Naive thymus-derived CD4-positive, alpha-beta T cell (primary cell): ENCODE results near the gene TLN1. TPM values are rescaled to one million over a fixed set of nuclear protein-coding genes. Genes with fewer than 3 reads are reported as not detected.

Experiments used
- ATAC-seq: fragments of 150-1000 bp; cut with Tn5 transposase; 2 replicates; pipeline ENCODE4 v1.10.0; 2021; ENCODE audit warnings: mild to moderate bottlenecking, moderate library complexity
- CTCF ChIA-PET: fragments of 350-600 bp; sonication (Branson Sonifier 250); formaldehyde crosslinking; loops from one replicate; lab custom pipeline; 2021; ENCODE audit warnings: antibody characterized with exemption; lab: Charles Lee
- POLR2A ChIA-PET: fragments of 350-600 bp; sonication (Branson Sonifier 250); formaldehyde crosslinking; loops from one replicate; lab custom pipeline; 2021; ENCODE audit warnings: antibody characterized with exemption, inconsistent platforms; lab: Charles Lee
- DNase-seq, 9 donors: peaks; one replicate each; pipeline versions ENCODE4 v3.0.0 to v3.0.0-alpha.2; 2020 to 2022; ENCODE audit warnings: mixed read lengths in 1 of 9
- H3K27ac ChIP-seq: one replicate; pipeline ENCODE4 v1.7.0; 2013; ENCODE audit warnings: mild to moderate bottlenecking, low read depth, low read length, moderate library complexity
- H3K27me3 ChIP-seq, 2 donors: one replicate each; pipeline ENCODE4 v1.7.0; 2013; ENCODE audit warnings: low read length in 2 of 2, mild to moderate bottlenecking in 2 of 2, moderate library complexity in 2 of 2; ENCODE audit not compliant: control insufficient read depth in 2 of 2, insufficient read depth in 2 of 2
- H3K36me3 ChIP-seq, 3 experiments: 1 replicate in 2 of 3; 2 replicates in 1 of 3; pipeline ENCODE4 v1.7.0; 2013; ENCODE audit warnings: low read length in 3 of 3, mild to moderate bottlenecking in 3 of 3, moderate library complexity in 1 of 3; ENCODE audit not compliant: insufficient read depth in 3 of 3, control insufficient read depth in 2 of 3
- H3K4me1 ChIP-seq, 2 donors: one replicate each; pipeline ENCODE4 v1.7.0; 2013; ENCODE audit warnings: low read length in 2 of 2, mild to moderate bottlenecking in 2 of 2, moderate library complexity in 1 of 2; ENCODE audit not compliant: control insufficient read depth in 2 of 2, insufficient read depth in 2 of 2
- H3K4me3 ChIP-seq: 2 replicates; pipeline ENCODE4 v1.7.0; 2013; ENCODE audit warnings: mild to moderate bottlenecking, low read length
- H3K9me3 ChIP-seq, 3 experiments: 1 replicate in 2 of 3; 2 replicates in 1 of 3; pipeline ENCODE4 v1.7.0; 2013; ENCODE audit warnings: low read length in 3 of 3; ENCODE audit not compliant: control insufficient read depth in 2 of 3
- H3K27ac Mint-ChIP-seq, 9 donors: one replicate each; pipeline ENCODE4 v1.8.0; 2020 to 2022; ENCODE audit warnings: mixed read lengths in 9 of 9, mild to moderate bottlenecking in 8 of 9, moderate library complexity in 5 of 9, inconsistent platforms in 2 of 9
- H3K27me3 Mint-ChIP-seq, 5 donors: one replicate each; pipeline ENCODE4 v1.8.0; 2021 to 2022; ENCODE audit warnings: mixed read lengths in 5 of 5, mild to moderate bottlenecking in 1 of 5
- H3K36me3 Mint-ChIP-seq, 5 donors: one replicate each; pipeline ENCODE4 v1.8.0; 2020 to 2022; ENCODE audit warnings: mixed read lengths in 5 of 5, mild to moderate bottlenecking in 3 of 5, inconsistent platforms in 1 of 5
- H3K4me1 Mint-ChIP-seq, 7 donors: one replicate each; pipeline ENCODE4 v1.8.0; 2020 to 2022; ENCODE audit warnings: mixed read lengths in 7 of 7, mild to moderate bottlenecking in 3 of 7, inconsistent platforms in 1 of 7
- H3K4me3 Mint-ChIP-seq, 10 donors: one replicate each; pipeline ENCODE4 v1.8.0; 2020 to 2022; ENCODE audit warnings: mild to moderate bottlenecking in 10 of 10, mixed read lengths in 10 of 10, moderate library complexity in 6 of 10, inconsistent platforms in 2 of 10
- H3K9me3 Mint-ChIP-seq, 11 donors: one replicate each; pipeline ENCODE4 v1.8.0; 2020 to 2022; ENCODE audit warnings: mixed read lengths in 11 of 11, mild to moderate bottlenecking in 4 of 11, inconsistent platforms in 1 of 11, moderate library complexity in 1 of 11
- intact Hi-C, 2 donors: fragments of 100-400 bp; cut with micrococcal nuclease; formaldehyde crosslinking; loops; one replicate each; pipeline ENCODE4 v1.15.1; 2023
- polyA plus RNA-seq, 2 donors: library from polyadenylated mRNA; unstranded; fragments of 300-500 nt; fragmentation: Illumina TruSeq; gene quantifications; one replicate each; pipeline ENCODE4 v1.2.3, GENCODE V29; 2021
- total RNA-seq, 6 experiments: library from RNA in 5 of 6; stranded (reverse) in 5 of 6; gene quantifications; 1 replicate in 5 of 6; 2 replicates in 1 of 6; pipeline ENCODE4 v1.2.3 and lab custom pipeline; 2021 to 2026

Gene TLN1
- total and polyA plus RNA-seq, 7 experiments from 2014 or later = 33.8 to 369 (median 230) TPM

DNA sequence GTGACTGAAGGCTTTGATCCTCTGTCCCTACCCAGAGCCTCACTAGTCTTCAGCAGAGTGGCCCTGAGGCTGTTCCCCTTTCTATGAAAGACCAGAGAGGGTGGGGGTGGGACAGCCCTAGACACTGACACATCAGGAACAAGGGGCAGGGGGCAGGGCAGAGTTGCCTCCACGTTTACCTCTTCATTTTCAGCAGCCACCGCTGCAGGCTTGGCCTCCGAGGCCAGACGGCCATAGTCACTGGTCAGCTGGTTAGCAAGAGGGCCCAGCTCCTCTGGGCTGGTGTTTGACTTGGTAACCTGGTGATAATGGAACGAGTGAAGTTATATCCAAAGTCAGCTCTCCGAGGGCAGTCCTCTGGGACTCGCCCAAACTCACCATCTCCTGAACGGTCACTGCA, 26.6 kb downstream of the TLN1 start:
- POLR2A ChIA-PET = interaction anchor here (1.0 to 3.1 kb wide), 2 partner anchors 9 to 66 kb away, joined by 3 to 9 read pairs; no protein-coding TSS in a partner anchor

DNA sequence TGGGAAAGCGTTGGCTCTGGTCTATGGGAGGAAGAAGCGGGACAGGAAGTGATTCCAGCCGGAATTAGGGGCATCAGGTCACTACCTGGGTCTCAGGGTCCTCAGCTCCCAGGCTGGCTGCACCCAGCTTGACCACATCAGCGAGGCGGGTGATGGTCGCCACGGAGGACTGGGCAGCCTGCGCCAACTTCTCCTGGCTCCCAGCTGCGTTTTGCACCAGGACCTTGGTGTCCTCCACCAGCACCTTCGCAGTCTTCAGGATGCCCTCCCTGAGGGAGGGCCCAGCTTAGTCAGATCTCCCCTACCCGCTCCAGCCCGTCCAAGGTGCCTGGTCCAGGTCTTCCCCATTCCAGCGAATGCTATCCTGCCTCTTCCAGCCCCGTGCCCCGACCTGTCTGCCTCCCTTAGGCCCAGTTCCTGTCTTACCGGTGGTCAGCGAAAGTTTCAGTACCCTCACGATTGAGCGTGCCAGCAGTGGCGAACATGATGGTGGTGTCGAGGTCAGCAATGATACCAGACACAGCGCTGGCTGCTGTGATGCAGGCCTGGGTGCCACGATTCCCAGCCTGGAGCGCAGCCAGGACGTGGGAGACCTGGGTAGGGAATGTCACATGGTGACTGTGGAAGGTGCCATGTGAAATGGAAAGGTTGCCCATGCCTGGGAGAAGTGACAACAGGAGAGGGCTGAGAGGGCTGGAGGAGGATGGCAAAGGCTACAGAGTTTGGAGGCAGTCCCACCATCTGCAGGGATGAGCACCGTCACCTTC, 27.9 kb downstream of the TLN1 start:
- POLR2A ChIA-PET = interaction anchor here (0.9 to 3.1 kb wide), 2 partner anchors 8 to 54 kb away, joined by 4 to 9 read pairs; no protein-coding TSS in a partner anchor
- H3K4me1 Mint-ChIP-seq = peaks cover 0 to 7% (median 0%) of the 10 kb centered on the region in 7 donors

More for the DNA sequence above, 26.6 kb downstream of the TLN1 start:
- Mint-ChIP-seq H3K9me3 (peaks cover 0 to 2% (median 0%) of the 10 kb centered on the region in 11 donors), H3K27me3 (no peaks in the 10 kb centered on the region), H3K4me1 (peaks cover 0 to 8% (median 0%) of the 10 kb centered on the region in 7 donors), H3K4me3 (no peak overlapping the region), H3K36me3 (peaks cover 27 to 56% (median 36%) of the 10 kb centered on the region in 5 donors), H3K27ac (no peak overlapping the region)
- Histone ChIP-seq H3K9me3 (no peaks in the 10 kb centered on the region), H3K4me1 (no peaks in the 10 kb centered on the region), H3K4me3 (no peak overlapping the region), H3K36me3 (peaks cover 61 to 95% (median 70%) of the 10 kb centered on the region in 3 experiments), H3K27me3 (no peaks in the 10 kb centered on the region), H3K27ac (no peak overlapping the region)
- intact Hi-C loops = no loop called here
- ATAC-seq (no peak), DNase-seq (no peak)
- CTCF ChIA-PET = interaction anchor here (1.0 to 2.2 kb wide), 3 partner anchors 8 to 48 kb away, joined by 3 to 11 read pairs (median 4); partner anchors contain the start of genes CCDC107 and RMRP

DNA sequence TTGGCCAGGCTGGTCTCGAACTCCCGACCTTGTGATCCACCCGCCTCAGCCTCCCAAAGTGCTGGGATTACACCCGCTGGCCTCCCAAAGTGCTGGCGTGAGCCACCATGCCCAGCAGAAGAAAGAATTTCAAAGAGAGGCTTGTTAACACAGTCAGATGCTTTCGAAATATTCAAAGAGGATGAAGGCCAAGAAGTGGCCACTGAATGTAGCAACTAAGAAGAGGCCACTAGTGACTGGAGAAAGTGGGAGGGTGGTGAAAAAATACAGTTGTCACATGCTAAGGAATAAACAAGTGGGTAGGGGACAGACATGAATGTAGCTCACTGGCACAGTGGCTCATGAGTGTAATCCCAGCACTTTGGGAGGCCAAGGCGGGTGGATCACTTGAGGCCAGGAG, 29.3 kb downstream of the TLN1 start:
- peak overlapping the region in 2 of 9 donors; percentile 14 to 59 for H3K27ac Mint-ChIP-seq

More for the DNA sequence above, 27.9 kb downstream of the TLN1 start:
- no peak overlapping the region for H3K4me3 Mint-ChIP-seq
- no peak for DNase-seq
- H3K27ac ChIP-seq = no peak overlapping the region
- no peak overlapping the region for H3K4me3 ChIP-seq
- H3K27ac Mint-ChIP-seq = no peak overlapping the region
- peaks cover 0 to 2% (median 0%) of the 10 kb centered on the region in 11 donors for H3K9me3 Mint-ChIP-seq
- peaks cover 68 to 100% (median 75%) of the 10 kb centered on the region in 3 experiments for H3K36me3 ChIP-seq
- intact Hi-C loops = no loop called here
- ATAC-seq = no peak
- H3K27me3 ChIP-seq = no peaks in the 10 kb centered on the region
- CTCF ChIA-PET = interaction anchor here (1.0 kb wide), 1 partner anchor 10 kb away, joined by 4 read pairs; no protein-coding TSS in a partner anchor
- H3K36me3 Mint-ChIP-seq = peaks cover 24 to 53% (median 35%) of the 10 kb centered on the region in 5 donors
- H3K27me3 Mint-ChIP-seq = no peaks in the 10 kb centered on the region
- H3K4me1 ChIP-seq = no peaks in the 10 kb centered on the region
- no peaks in the 10 kb centered on the region for H3K9me3 ChIP-seq

DNA sequence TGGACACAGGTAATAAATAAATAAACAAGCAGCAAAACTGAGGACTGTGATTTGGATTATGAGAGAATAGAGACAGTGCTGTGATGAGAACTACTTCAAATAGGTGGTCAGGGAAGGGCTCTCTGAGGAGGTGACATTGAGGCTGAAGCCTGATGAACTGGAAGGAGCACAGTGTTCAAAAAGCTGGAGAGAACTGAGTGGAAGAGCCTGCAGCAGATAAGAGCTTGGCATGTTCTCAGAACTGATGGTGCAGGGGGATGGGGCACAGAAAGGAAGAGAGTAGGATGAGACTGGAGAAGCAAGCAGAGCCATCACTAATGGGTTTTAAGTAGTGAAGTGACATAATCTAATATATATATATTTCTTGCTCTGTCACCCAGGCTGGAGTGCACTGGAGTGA, 31.1 kb downstream of the TLN1 start:
- POLR2A ChIA-PET = interaction anchor here (1.2 kb wide), 1 partner anchor 9 kb away, joined by 3 read pairs; no protein-coding TSS in a partner anchor
- H3K27me3 ChIP-seq = no peaks in the 10 kb centered on the region

More for the DNA sequence above, 29.3 kb downstream of the TLN1 start:
- intact Hi-C loops = no loop called here
- H3K27me3 ChIP-seq = no peaks in the 10 kb centered on the region
- no peaks in the 10 kb centered on the region for H3K9me3 ChIP-seq
- peaks cover 56 to 100% (median 63%) of the 10 kb centered on the region in 3 experiments for H3K36me3 ChIP-seq
- H3K27me3 Mint-ChIP-seq = no peaks in the 10 kb centered on the region
- no peak overlapping the region for H3K4me3 ChIP-seq
- ChIA-PET CTCF (interaction anchor here (0.5 kb wide), 1 partner anchor 10 kb away, joined by 3 read pairs; no protein-coding TSS in a partner anchor), POLR2A (interaction anchor here (0.9 to 1.3 kb wide), 2 partner anchors 45 to 53 kb away, joined by 3 to 4 read pairs; partner anchors contain the start of genes CCDC107 and RMRP)
- no peaks in the 10 kb centered on the region for H3K4me1 ChIP-seq
- H3K4me1 Mint-ChIP-seq = peaks cover 0 to 7% (median 0%) of the 10 kb centered on the region in 7 donors
- DNase-seq (no peak), ATAC-seq (no peak)
- H3K36me3 Mint-ChIP-seq = peaks cover 19 to 41% (median 25%) of the 10 kb centered on the region in 5 donors
- no peak overlapping the region for H3K27ac ChIP-seq
- H3K9me3 Mint-ChIP-seq = peaks cover 0 to 2% (median 0%) of the 10 kb centered on the region in 11 donors
- H3K4me3 Mint-ChIP-seq = no peak overlapping the region

DNA sequence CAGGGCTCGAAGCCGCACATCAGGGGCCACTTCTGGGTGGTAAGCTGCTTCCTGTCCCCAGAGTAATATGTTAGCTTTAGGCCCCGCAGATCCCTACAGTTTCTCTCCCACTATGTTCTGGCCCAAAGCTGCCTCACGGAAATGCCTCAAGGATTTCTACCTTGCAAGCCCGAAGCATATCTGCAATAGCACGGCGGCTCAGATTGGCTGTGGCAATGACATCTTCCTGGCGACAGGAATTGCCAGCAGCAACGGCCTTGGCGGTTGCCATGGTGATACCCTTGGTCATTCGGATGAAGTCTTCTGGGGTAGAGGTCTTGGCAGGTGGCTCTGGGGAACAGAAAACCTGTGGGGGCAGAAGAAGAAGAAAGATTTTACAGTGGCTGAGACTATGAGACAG, 32.0 kb downstream of the TLN1 start:
- Mint-ChIP-seq H3K36me3 (peaks cover 7 to 40% (median 14%) of the 10 kb centered on the region in 5 donors), H3K27ac (no peak overlapping the region), H3K4me1 (peaks cover 7 to 10% (median 8%) of the 10 kb centered on the region in 7 donors), H3K9me3 (no peaks in the 10 kb centered on the region), H3K4me3 (no peak overlapping the region), H3K27me3 (no peaks in the 10 kb centered on the region)
- no peak overlapping the region for H3K4me3 ChIP-seq
- CTCF ChIA-PET = no interaction called here
- no peak overlapping the region for H3K27ac ChIP-seq
- ATAC-seq (no peak), DNase-seq (no peak)
- peaks cover 0 to 10% of the 10 kb centered on the region in 2 donors for H3K4me1 ChIP-seq
- no peaks in the 10 kb centered on the region for H3K9me3 ChIP-seq
- no peaks in the 10 kb centered on the region for H3K27me3 ChIP-seq
- intact Hi-C loops = no loop called here
- POLR2A ChIA-PET = interaction anchor here (0.5 to 1.2 kb wide), 3 partner anchors 8 to 48 kb away, joined by 3 to 4 read pairs (median 3); no protein-coding TSS in a partner anchor
- H3K36me3 ChIP-seq = peaks cover 31 to 85% (median 37%) of the 10 kb centered on the region in 3 experiments

More for the DNA sequence above, 31.1 kb downstream of the TLN1 start:
- CTCF ChIA-PET = interaction anchor here (1.1 kb wide), 2 partner anchors 8 to 88 kb away, joined by 4 to 6 read pairs; no protein-coding TSS in a partner anchor
- Mint-ChIP-seq H3K9me3 (no peaks in the 10 kb centered on the region), H3K27ac (no peak overlapping the region), H3K4me3 (no peak overlapping the region), H3K4me1 (peaks cover 7 to 10% (median 8%) of the 10 kb centered on the region in 7 donors), H3K36me3 (peaks cover 7 to 40% (median 14%) of the 10 kb centered on the region in 5 donors), H3K27me3 (no peaks in the 10 kb centered on the region)
- intact Hi-C loops = no loop called here
- no peaks in the 10 kb centered on the region for H3K9me3 ChIP-seq
- H3K4me3 ChIP-seq = no peak overlapping the region
- no peak overlapping the region for H3K27ac ChIP-seq
- peaks cover 39 to 94% (median 46%) of the 10 kb centered on the region in 3 experiments for H3K36me3 ChIP-seq
- ATAC-seq (no peak), DNase-seq (no peak)
- peaks cover 0 to 10% of the 10 kb centered on the region in 2 donors for H3K4me1 ChIP-seq

DNA sequence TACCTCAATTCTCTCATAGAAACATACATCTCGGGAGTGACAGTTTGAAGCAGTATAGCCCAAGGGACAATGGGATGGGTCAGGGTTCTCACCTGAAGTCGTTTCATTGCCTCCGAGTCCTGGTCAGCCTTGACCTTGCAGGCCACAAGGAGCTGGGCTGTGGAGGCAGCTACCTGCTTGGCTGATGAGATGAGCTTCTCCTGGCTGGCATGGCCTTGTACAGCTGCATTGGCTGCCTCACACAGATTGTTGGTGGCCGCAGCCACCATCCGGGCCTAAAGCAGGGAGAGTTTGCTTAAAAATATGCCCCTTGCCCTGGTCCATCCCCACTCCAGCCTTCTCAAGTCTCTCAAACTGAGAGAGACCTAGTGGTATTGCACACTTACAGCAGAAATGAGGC, 33.8 kb downstream of the TLN1 start:
- intact Hi-C loops = no loop called here
- H3K4me3 Mint-ChIP-seq = no peak overlapping the region
- POLR2A ChIA-PET = interaction anchor here (1.3 to 4.0 kb wide), 2 partner anchors 31 to 49 kb away, joined by 3 to 36 read pairs; partner anchors contain the start of gene SIT1

More for the DNA sequence above, 33.8 kb downstream of the TLN1 start:
- H3K27me3 Mint-ChIP-seq = no peaks in the 10 kb centered on the region
- DNase-seq (no peak), ATAC-seq (no peak)
- no peak overlapping the region for H3K4me3 ChIP-seq
- CTCF ChIA-PET = interaction anchor here (0.9 to 7.1 kb wide), 6 partner anchors 14 to 82 kb away, joined by 3 to 107 read pairs (median 23); partner anchors contain the start of genes ARHGEF39, CA9, CCDC107 and CD72
- H3K9me3 Mint-ChIP-seq = no peaks in the 10 kb centered on the region
- H3K4me1 Mint-ChIP-seq = peaks cover 6 to 10% (median 8%) of the 10 kb centered on the region in 7 donors
- no peak overlapping the region for H3K27ac ChIP-seq
- H3K9me3 ChIP-seq = no peaks in the 10 kb centered on the region
- peak overlapping the region in 1 of 9 donors; percentile 44 for H3K27ac Mint-ChIP-seq
- peaks cover 0 to 10% of the 10 kb centered on the region in 2 donors for H3K4me1 ChIP-seq
- peaks cover 0 to 30% (median 6%) of the 10 kb centered on the region in 5 donors for H3K36me3 Mint-ChIP-seq
- H3K36me3 ChIP-seq = peaks cover 18 to 67% (median 24%) of the 10 kb centered on the region in 3 experiments
- H3K27me3 ChIP-seq = no peaks in the 10 kb centered on the region
